Measurements from ENCODE around the gene ASPM. TPM values are rescaled to one million over a fixed set of nuclear protein-coding genes. Genes with fewer than 3 reads are reported as not detected.

ASPM gene
- polyA plus RNA-seq, 1 donor (not counting 4 experiments of a cell fraction or from before 2014, with no cell fraction given): 10.0 TPM

DNA sequence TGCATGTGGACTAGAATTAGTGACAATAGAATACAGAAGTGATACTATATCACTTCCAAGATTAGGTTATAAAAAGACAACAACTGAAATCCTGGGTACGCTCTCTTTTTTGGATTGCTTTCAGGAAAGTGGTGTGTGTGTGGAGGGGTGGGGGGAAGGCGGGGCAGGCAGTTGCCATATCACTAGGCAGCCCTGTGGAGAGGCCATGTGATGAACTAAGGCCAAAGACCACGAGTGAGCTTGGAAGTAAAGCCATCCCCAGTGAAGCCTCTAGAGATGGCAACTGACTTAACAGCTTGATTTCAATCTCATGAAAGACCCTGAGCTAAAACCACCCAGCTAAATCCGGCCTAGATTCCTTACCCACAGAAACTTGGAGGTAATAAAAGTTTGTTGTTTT is 6.2 kb upstream of the ASPM start:
- dilution Hi-C loops (cut with MboI; ENCODE audit: extremely low pct_ligation_motif_present, low sequenced_read_pairs): no loop called here

DNA sequence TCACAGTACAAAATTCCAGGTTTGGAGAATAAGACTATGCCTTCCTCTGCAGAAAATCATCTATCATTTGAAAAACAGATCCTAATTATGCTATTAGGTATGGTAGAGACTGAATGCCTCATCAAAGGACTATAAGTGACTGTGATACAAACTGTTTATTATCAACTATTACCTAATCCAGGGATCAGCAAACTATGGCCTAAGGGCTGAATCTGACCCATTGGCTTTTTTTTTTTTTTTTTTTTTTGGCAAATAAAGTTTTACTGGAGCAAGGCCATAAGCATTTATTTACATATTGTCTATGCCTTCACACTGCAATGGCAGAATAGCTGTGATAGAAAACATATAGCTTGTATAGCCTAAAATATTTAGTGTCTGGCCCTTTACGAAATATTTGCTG is 4.7 kb upstream of the ASPM start:
- Histone ChIP-seq H3K27ac (ENCODE audit: control insufficient read depth, insufficient read depth, low read length) (no peak overlapping the region), H3K4me1 (ENCODE audit: control insufficient read depth, extremely low read depth, insufficient read depth, low read length) (no peaks in the 10 kb centered on the region), H3K4me2 (ENCODE audit: control insufficient read depth, extremely low read depth, insufficient read depth, low read depth, low read length) (no peak overlapping the region), H3K9me1 (ENCODE audit: control insufficient read depth, extremely low read depth, insufficient read depth, low read length) (no peaks in the 10 kb centered on the region), H3K4me3 (ENCODE audit: control insufficient read depth in 2 of 3, extremely low read depth in 1 of 3, insufficient read depth in 2 of 3, low read depth in 1 of 3, low read length in 3 of 3) (no peak overlapping the region), H3K9ac (ENCODE audit: control insufficient read depth, extremely low read depth, insufficient read depth, low read length) (no peak overlapping the region), H3K9me3 (ENCODE audit: control insufficient read depth, low read depth, low read length) (no peaks in the 10 kb centered on the region), H3K79me2 (ENCODE audit: control insufficient read depth, insufficient read depth, low read length) (no peaks in the 10 kb centered on the region), H4K20me1 (ENCODE audit: control insufficient read depth, extremely low read depth, insufficient read depth, low read length) (no peaks in the 10 kb centered on the region), H2AFZ (ENCODE audit: control insufficient read depth, low read length) (no peak overlapping the region), H3K27me3 (ENCODE audit: control insufficient read depth, extremely low read depth, insufficient read depth, low read length) (no peaks in the 10 kb centered on the region), H3K36me3 (ENCODE audit: control insufficient read depth in 2 of 2, extremely low read depth in 1 of 2, insufficient read depth in 2 of 2, low read length in 2 of 2) (no peaks in the 10 kb centered on the region)
- FAIRE-seq: no peak
- TF ChIP-seq, protein P1, sequence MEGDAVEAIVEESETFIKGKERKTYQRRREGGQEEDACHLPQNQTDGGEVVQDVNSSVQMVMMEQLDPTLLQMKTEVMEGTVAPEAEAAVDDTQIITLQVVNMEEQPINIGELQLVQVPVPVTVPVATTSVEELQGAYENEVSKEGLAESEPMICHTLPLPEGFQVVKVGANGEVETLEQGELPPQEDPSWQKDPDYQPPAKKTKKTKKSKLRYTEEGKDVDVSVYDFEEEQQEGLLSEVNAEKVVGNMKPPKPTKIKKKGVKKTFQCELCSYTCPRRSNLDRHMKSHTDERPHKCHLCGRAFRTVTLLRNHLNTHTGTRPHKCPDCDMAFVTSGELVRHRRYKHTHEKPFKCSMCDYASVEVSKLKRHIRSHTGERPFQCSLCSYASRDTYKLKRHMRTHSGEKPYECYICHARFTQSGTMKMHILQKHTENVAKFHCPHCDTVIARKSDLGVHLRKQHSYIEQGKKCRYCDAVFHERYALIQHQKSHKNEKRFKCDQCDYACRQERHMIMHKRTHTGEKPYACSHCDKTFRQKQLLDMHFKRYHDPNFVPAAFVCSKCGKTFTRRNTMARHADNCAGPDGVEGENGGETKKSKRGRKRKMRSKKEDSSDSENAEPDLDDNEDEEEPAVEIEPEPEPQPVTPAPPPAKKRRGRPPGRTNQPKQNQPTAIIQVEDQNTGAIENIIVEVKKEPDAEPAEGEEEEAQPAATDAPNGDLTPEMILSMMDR (optimal IDR thresholded peaks at IDR 0.05 in 1 of 3, IDR thresholded peaks at IDR 0.05 in 1 of 3, conservative IDR thresholded peaks at IDR 0.05 in 1 of 3; ENCODE audit: extremely low read depth in 1 of 3, insufficient read depth in 2 of 3, low read length in 3 of 3): no peak
- DNase-seq (ENCODE audit: low read depth, low spot score): no peak
- dilution Hi-C loops (cut with MboI; ENCODE audit: extremely low pct_ligation_motif_present, low sequenced_read_pairs): no loop called here

More for the DNA sequence above, 6.2 kb upstream of the ASPM start:
- Histone ChIP-seq H3K9me3 (ENCODE audit: control insufficient read depth, low read depth, low read length) (no peaks in the 10 kb centered on the region), H3K27ac (ENCODE audit: control insufficient read depth, insufficient read depth, low read length) (no peak overlapping the region), H3K4me1 (ENCODE audit: control insufficient read depth, extremely low read depth, insufficient read depth, low read length) (no peaks in the 10 kb centered on the region), H3K4me3 (ENCODE audit: control insufficient read depth in 2 of 3, extremely low read depth in 1 of 3, insufficient read depth in 2 of 3, low read depth in 1 of 3, low read length in 3 of 3) (no peak overlapping the region), H2AFZ (ENCODE audit: control insufficient read depth, low read length) (no peak overlapping the region), H3K27me3 (ENCODE audit: control insufficient read depth, extremely low read depth, insufficient read depth, low read length) (no peaks in the 10 kb centered on the region), H4K20me1 (ENCODE audit: control insufficient read depth, extremely low read depth, insufficient read depth, low read length) (no peaks in the 10 kb centered on the region), H3K79me2 (ENCODE audit: control insufficient read depth, insufficient read depth, low read length) (no peaks in the 10 kb centered on the region), H3K9me1 (ENCODE audit: control insufficient read depth, extremely low read depth, insufficient read depth, low read length) (no peaks in the 10 kb centered on the region), H3K4me2 (ENCODE audit: control insufficient read depth, extremely low read depth, insufficient read depth, low read depth, low read length) (no peak overlapping the region), H3K9ac (ENCODE audit: control insufficient read depth, extremely low read depth, insufficient read depth, low read length) (no peak overlapping the region), H3K36me3 (ENCODE audit: control insufficient read depth in 2 of 2, extremely low read depth in 1 of 2, insufficient read depth in 2 of 2, low read length in 2 of 2) (no peaks in the 10 kb centered on the region)
- FAIRE-seq: no peak
- no peak for TF ChIP-seq EZH2 (IDR thresholded peaks at IDR 0.05; ENCODE audit: low read length)
- TF ChIP-seq, protein P1 (optimal IDR thresholded peaks at IDR 0.05 in 1 of 3, IDR thresholded peaks at IDR 0.05 in 1 of 3, conservative IDR thresholded peaks at IDR 0.05 in 1 of 3; ENCODE audit: extremely low read depth in 1 of 3, insufficient read depth in 2 of 3, low read length in 3 of 3): no peak
- DNase-seq (ENCODE audit: low read depth, low spot score): no peak
